GM12892 (cell line): ENCODE data around the gene GADD45GIP1.

Experiments
- POLR2A ChIP-seq: IDR thresholded peaks from 2 replicates; pipeline ENCODE4 v1.6.1; 2011; ENCODE audit warnings: low read depth, low read length, control low read depth
- POLR2AphosphoS5 ChIP-seq: IDR thresholded peaks from 2 replicates; pipeline ENCODE4 v1.6.1; 2011; ENCODE audit warnings: low read depth, low read length, control low read depth
- TAF1 ChIP-seq: IDR thresholded peaks from 2 replicates; pipeline ENCODE4 v1.6.1; 2011; ENCODE audit warnings: low read depth, mild to moderate bottlenecking, control low read depth, low read length, borderline replicate concordance

DNA sequence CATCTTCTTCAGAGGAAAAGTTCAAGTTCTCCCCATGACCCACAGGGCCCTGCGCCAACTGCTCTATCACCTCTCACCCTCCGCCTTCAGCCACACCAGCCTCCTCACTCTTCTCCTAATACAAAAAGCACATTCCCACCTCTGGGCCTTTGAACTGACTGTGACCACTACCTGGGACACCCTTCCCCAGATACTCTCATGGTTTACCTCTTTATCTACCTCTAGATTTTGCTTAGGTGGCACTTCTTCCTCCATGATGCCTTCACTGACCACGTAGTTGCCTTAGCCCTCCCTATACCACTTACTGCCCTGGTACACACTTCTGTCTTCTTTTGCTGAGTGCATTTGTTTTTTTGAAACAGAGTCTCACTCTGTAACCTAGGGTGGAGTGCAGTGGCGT, 34.1 kb downstream of the GADD45GIP1 start:
- no peak for TF ChIP-seq POLR2A
- TF ChIP-seq TAF1 = no peak
- no peak for TF ChIP-seq POLR2AphosphoS5
